Left renal pelvis (tissue), 4 donors: ENCODE measurements around the gene MBNL2. TPM values are rescaled to one million over a fixed set of nuclear protein-coding genes. Genes with fewer than 3 reads are reported as not detected.

Experiments used
- DNase-seq, 4 donors: peaks; one replicate each; pipeline ENCODE4 v3.0.0-alpha.2; 2013; ENCODE audit warnings: low read depth in 4 of 4, low spot score in 3 of 4
- polyA plus RNA-seq, 4 donors: library from polyadenylated mRNA; unstranded; fragments of 120-200 nt; gene quantifications; one replicate each; pipeline ENCODE4 v1.2.1, GENCODE V29; 2013; ENCODE audit not compliant: insufficient read length in 4 of 4

MBNL2 gene
- polyA plus RNA-seq, 4 donors: 59.9 to 78.3 (median 63.9) TPM

DNA sequence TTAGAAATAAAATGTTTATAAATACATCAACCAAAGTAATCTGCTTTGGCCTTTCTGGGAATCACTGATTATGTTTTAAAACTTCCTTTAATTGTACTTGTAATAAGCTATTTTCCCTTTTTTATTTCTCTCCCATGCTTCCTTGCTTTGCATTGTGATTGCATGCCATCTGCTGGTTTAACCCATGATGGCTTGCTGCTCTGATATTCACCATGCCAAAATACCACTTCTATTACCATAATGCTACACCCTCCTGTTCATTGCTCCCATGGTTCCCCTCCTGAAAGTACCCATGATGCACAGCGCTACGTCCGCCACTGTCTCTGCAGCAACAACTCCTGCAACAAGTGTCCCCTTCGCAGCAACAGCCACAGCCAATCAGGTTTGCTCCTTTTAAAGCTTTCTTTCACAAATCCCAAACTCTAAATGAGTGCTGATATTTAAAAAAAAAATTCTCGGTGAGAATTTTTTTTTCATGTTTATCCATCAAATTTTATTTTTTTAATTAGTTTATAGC lies 144.1 kb downstream of the MBNL2 start:
- DNase-seq: no peak

- no peak for DNase-seq
Observed at GRCh38 chr13:97367016-97367822, 145.1 kb downstream of the MBNL2 start.

GRCh38 chr13:97369261-97369893 lies 147.2 kb downstream of the MBNL2 start:
- DNase-seq: no peak

- DNase-seq: no peak
Observed at GRCh38 chr13:97371486-97372109, 149.5 kb downstream of the MBNL2 start.

GRCh38 chr13:97372936-97373335 lies 150.8 kb downstream of the MBNL2 start:
- no peak for DNase-seq

GRCh38 chr13:97373787-97374186 lies 151.7 kb downstream of the MBNL2 start:
- no peak for DNase-seq

GRCh38 chr13:97376981-97377380 lies 154.8 kb downstream of the MBNL2 start:
- DNase-seq: no peak

DNA sequence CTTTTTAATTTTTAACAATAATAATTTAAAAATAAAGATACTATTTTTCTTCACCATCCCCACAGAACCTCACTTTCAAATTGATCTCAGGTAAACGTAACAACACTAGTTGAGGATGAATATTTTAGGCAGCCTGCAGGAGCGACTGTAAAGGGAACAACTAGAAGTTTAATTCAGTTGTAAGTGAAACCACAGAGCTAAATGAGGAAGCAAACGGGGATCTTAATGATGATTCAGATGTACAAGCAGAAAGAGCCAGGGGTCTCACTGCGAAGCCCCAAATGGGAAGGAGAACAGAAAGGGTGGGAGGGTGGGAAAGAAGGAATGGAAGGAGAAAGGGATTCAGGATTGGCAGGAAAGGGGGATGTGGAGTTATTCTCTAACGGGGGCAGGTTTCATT lies 157.3 kb downstream of the MBNL2 start:
- DNase-seq: no peak

DNA sequence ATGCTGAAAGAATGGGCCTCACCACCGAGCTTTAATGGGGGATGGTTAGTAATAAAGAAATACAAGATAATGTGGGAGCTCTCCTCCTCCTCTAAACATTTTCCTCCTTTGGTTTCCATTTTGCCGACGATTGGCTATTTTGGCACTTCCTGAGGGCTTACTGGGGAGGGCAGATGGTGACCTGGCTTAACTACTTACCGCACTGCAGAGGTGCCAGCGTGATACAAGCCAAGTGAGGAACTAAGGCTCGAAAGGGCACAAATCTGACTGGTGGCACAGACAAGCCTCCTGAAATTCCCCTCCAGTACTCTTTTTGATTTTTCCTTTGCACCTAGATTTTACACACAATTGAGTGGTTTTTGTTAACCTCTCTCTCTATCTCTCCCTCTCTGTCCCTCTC lies 158.6 kb downstream of the MBNL2 start:
- DNase-seq: no peak

- DNase-seq: no peak
Observed at GRCh38 chr13:97381189-97381588, 159.1 kb downstream of the MBNL2 start.

DNA sequence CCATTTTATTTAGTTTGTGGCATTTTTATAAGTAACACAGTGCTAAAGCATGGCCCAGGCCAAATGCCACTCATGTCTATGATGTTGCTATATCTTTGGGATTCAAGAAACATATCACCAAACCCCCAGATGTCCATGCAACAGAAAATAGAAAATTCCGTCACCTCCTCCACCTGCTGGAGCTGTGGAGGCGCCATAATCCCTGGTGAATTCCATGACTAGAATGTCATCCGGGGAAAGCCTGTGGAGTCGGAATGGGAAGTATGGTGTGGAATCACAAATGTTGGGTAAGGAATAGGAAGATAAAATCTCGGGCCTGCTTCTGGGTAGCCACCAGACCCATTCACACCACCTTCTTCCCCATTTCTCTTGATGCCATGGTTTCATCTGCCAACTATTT lies 160.1 kb downstream of the MBNL2 start:
- no peak for DNase-seq

DNA sequence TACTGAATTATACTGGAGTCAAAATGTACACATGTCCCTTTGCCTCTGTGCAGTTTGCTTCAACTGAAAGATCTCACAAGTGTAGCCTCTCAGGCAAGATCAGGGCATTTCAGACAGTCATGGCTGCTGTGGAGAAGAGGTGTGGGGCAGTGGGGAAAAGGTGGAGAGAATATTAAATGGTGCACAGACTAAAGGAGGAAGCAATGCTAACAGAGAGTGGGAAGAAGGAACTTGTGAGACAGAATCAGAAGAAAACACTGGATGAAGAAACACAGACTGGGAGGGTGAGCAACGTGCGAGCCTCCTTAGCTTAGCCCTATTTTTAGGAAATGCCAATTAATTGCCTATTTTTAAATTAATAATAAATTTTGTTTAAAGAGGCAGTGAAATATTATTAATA lies 162.2 kb downstream of the MBNL2 start:
- DNase-seq: no peak

GRCh38 chr13:97385146-97385545 lies 163.0 kb downstream of the MBNL2 start:
- no peak for DNase-seq

- no peak for DNase-seq
Observed at GRCh38 chr13:97385854-97386253, 163.7 kb downstream of the MBNL2 start.

DNA sequence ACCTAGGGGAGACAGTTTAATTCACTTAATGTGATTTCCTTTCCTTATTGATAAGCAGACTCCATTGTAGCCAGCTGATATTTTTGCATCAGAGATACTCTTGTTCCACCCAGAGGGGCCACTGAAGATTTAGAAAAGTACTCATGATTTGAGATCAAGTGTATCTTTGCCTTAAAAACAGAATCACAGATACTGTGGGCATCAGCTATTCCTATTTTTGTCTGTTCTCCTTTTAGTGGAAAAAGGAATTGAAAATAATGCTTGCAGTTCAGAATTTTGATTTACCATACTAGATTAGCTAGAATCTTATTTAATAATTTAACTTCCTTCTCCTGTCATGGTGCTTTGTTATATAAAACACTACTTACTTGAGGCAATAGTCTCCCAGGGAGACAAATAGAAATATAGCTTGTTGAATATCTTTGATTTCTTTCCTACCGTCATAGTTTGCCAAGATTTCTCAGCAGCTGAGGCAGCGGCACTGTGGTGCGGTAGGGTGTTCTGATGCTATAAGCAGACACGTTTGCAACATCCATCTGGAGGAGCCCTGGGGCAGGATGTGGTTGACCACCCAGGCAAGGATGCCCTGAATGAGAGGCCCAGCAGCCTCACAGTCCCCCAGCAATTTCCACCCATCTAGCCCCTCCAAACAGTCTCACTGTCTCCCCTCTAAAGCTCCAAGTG lies 164.8 kb downstream of the MBNL2 start:
- DNase-seq: no peak

- no peak for DNase-seq
Observed at GRCh38 chr13:97387485-97387839, 165.3 kb downstream of the MBNL2 start.

DNA sequence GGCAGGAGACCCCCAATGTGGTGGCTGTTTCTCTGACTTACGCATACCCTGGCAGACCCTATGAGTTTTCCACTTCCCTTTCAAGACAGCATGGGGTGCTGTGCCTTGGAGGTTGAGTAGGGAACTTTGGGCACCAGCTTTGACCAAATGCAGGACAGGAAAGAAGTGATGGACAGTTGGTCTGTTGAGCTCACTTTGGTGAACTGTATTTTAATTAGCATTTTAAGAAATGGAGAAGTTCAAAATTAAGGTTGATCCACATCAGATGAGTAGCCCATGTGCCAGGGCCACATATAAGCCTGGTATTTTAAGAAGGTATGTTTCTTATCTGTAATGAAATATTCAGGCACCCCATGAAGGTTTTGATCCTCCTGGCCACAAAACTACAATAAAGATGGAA lies 165.8 kb downstream of the MBNL2 start:
- DNase-seq: no peak

DNA sequence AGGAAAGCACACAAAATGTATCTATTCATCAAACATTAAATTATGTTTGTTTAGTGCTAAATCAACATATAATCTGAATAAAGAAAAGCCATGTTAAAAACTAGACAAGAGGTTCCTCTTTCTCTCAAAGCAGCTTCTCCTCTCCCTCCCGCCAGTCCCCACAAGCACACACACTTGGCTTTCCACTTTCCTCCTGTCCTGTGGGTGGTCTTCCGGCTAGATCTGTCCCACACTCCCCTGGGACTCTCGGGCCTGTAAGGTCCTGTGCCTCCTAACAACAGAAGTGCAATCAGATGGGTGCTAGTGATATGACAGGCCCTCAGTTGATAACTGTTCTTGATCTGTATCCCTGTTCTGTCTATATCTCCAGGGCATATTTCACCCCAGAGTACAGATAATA lies 166.2 kb downstream of the MBNL2 start:
- no peak for DNase-seq

GRCh38 chr13:97390941-97391600 lies 168.9 kb downstream of the MBNL2 start:
- DNase-seq: no peak

- no peak for DNase-seq
Observed at GRCh38 chr13:97392020-97392419, 169.9 kb downstream of the MBNL2 start.

DNA sequence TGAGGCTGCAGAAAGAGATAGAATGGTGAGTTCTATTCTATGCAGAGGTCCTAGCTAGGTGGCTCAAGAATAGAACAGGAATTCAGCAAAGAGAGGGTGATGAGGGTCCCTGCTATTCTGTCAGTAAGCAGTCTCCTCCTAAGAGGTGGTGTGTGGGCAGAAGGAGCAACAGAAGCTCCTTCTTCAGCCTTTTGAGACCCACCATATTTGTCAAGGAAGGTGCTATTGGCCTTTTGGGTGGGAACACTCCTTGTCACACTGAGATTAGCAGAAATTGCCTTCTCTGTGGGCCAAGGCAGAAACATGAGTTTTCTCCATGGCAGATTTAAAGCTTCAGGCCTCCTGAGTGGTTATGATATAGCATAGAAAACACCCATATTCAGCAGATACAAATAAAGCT lies 172.4 kb downstream of the MBNL2 start:
- DNase-seq: no peak
